Thoracic aorta (tissue), 2 donors: ENCODE measurements around the gene PPP1R9B. TPM values are rescaled to one million over a fixed set of nuclear protein-coding genes. Genes with fewer than 3 reads are reported as not detected.

Experiments used
- ATAC-seq: fragments of 150-250 bp; one replicate; pipeline ENCODE4 v1.8.0; 2017; ENCODE audit warnings: low read depth; ENCODE audit not compliant: insufficient number of reproducible peaks, low FRiP score
- DNase-seq: peaks from one replicate; pipeline ENCODE4 v3.0.0-alpha.2; 2020; ENCODE audit warnings: low spot score
- H3K27ac ChIP-seq, 2 donors: fragments of 200-600 bp; sonication (generic); 1 replicate in 1 of 2; 2 replicates in 1 of 2; pipeline ENCODE4 v1.5.1; 2016; ENCODE audit warnings: mild to moderate bottlenecking in 2 of 2, moderate library complexity in 2 of 2
- H3K27me3 ChIP-seq: fragments of 200-600 bp; sonication (generic); replicated peaks from 2 replicates; pipeline ENCODE4 v1.6.0; 2016; ENCODE audit warnings: mild to moderate bottlenecking; ENCODE audit not compliant: insufficient read depth
- H3K36me3 ChIP-seq: fragments of 200-600 bp; sonication (generic); one replicate; pipeline ENCODE4 v1.5.1; 2016
- H3K4me1 ChIP-seq, 2 donors: fragments of 200-600 bp; sonication (generic); 1 replicate in 1 of 2; 2 replicates in 1 of 2; pipeline versions ENCODE4 v1.5.1 to v1.6.0; 2016; ENCODE audit warnings: low read depth in 2 of 2, mild to moderate bottlenecking in 1 of 2; ENCODE audit not compliant: control insufficient read depth in 1 of 2
- H3K4me3 ChIP-seq: fragments of 200-600 bp; sonication (generic); 2 replicates; pipeline ENCODE4 v1.5.1; 2016; ENCODE audit warnings: mild to moderate bottlenecking
- H3K9me3 ChIP-seq: fragments of 200-600 bp; sonication (generic); 2 replicates; pipeline ENCODE4 v1.5.1; 2016
- CTCF ChIP-seq: fragments of 200-600 bp; sonication (generic); IDR thresholded peaks from one replicate; pipeline ENCODE4 v1.5.1; 2019; ENCODE audit warnings: antibody characterized with exemption
- total RNA-seq, 2 donors: library from RNA; depleted of rRNA; stranded (reverse); fragments of >200 nt; gene quantifications; one replicate each; pipeline versions ENCODE4 v1.1.0 to v1.2.3, GENCODE V29; 2016

PPP1R9B gene
- total RNA-seq, 2 donors from 2014 or later: 53.3 to 67.1 TPM

DNA sequence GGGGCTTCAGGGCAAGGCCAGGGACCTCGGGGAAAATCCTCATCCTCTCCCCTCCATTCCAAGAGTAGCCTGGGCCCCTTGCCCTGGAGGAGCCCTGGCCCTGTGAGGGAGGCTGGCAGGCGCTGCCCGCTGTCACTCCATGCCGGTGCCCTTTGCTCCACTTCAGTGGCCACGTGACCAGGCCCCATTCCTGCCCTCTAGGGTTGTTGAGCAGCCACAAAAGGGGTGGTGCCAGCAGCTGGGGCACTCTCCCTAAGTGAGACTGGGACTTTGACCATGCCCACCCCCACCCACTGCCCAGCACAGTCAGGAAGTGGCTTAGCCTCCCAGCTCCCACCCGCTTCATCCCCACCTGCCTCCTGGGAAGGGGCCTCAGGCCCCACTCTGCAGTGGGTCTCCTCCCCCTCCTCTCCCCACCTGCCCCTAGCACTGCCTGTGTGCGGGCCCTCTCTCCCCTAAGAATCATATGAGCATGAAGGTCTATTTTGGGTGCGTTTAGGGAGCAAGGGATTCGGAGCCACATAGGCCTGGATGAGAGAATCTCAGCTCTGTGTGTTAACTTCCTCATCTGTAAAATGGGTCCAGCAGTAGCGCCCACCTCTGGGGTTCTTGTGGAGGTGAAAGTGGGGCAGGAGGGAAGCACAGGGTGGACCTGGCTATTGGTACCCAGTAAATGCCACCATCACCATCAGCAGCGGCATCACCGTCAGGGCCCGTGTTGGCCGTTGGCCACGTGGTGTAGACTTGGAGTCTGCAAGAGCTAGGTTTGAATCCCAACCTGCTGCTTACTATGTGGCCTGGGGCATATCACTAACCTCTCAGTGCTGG, 48.1 kb downstream of the PPP1R9B start:
- H3K36me3 ChIP-seq: peaks cover 48% of the 10 kb centered on the region
- TF ChIP-seq CTCF: no peak
- no peaks in the 10 kb centered on the region for H3K27me3 ChIP-seq
- no peak for DNase-seq
- H3K9me3 ChIP-seq: no peaks in the 10 kb centered on the region
- ATAC-seq: no peak
- no peak overlapping the region for H3K4me3 ChIP-seq
- H3K4me1 ChIP-seq: peaks cover 3 to 36% of the 10 kb centered on the region in 2 donors
- peak overlapping the region; percentile 8 to 62 for H3K27ac ChIP-seq

GRCh38 chr17:50101346-50102163, 48.9 kb downstream of the PPP1R9B start:
- Histone ChIP-seq H3K27me3 (no peaks in the 10 kb centered on the region), H3K36me3 (peaks cover 43% of the 10 kb centered on the region), H3K27ac (peak overlapping the region; percentile 8 to 62), H3K9me3 (no peaks in the 10 kb centered on the region), H3K4me1 (peaks cover 7 to 45% of the 10 kb centered on the region in 2 donors), H3K4me3 (no peak overlapping the region)
- ATAC-seq (no peak), DNase-seq (no peak)
- TF ChIP-seq CTCF: no peak

GRCh38 chr17:50100921-50101345, 49.5 kb downstream of the PPP1R9B start:
- DNase-seq (no peak), ATAC-seq (no peak)
- Histone ChIP-seq H3K4me3 (no peak overlapping the region), H3K4me1 (peaks cover 13 to 51% of the 10 kb centered on the region in 2 donors), H3K27me3 (no peaks in the 10 kb centered on the region), H3K36me3 (peaks cover 38% of the 10 kb centered on the region), H3K27ac (no peak overlapping the region), H3K9me3 (no peaks in the 10 kb centered on the region)
- no peak for TF ChIP-seq CTCF

- H3K27ac ChIP-seq: no peak overlapping the region
- DNase-seq (no peak), ATAC-seq (no peak)
- H3K27me3 ChIP-seq: no peaks in the 10 kb centered on the region
- no peaks in the 10 kb centered on the region for H3K9me3 ChIP-seq
- no peak for TF ChIP-seq CTCF
- peaks cover 13 to 54% of the 10 kb centered on the region in 2 donors for H3K4me1 ChIP-seq
- H3K36me3 ChIP-seq: peaks cover 35% of the 10 kb centered on the region
- no peak overlapping the region for H3K4me3 ChIP-seq
These were observed 50.0 kb downstream of the PPP1R9B start for GRCh38 chr17:50100480-50100883.

DNA sequence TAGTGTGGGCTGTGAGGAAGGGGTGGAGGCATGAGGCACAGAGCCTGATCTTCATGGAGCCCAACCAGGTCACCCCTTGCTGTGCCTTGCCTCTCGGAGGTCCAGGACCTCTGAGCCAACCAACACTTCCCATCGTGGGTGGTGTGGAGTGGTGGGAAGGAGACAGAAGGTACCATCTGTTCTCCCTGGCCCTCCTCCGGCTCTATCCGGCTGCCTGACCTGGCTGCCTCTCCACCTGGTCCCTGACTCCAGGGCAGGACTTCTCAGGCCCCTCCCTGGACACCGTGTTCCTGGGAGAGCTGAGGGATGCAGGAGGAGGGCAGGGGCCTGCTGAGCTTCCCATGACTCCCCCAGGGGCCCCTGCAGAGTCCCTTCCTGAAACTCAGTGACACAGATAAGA, 51.5 kb downstream of the PPP1R9B start:
- no peak for TF ChIP-seq CTCF
- Histone ChIP-seq H3K27me3 (no peaks in the 10 kb centered on the region), H3K4me3 (no peak overlapping the region), H3K27ac (no peak overlapping the region), H3K36me3 (peaks cover 31% of the 10 kb centered on the region), H3K9me3 (no peaks in the 10 kb centered on the region), H3K4me1 (peaks cover 13 to 54% of the 10 kb centered on the region in 2 donors)
- ATAC-seq (no peak), DNase-seq (no peak)
